SK-N-MC (cell line): ENCODE measurements around the gene DGLUCY.

ENCODE experiments used
- DNase-seq: peaks from one replicate; pipeline ENCODE4 v3.0.0-alpha.2; 2011; ENCODE audit warnings: low read depth, low spot score
- H3K27ac ChIP-seq: fragments of 200-600 bp; sonication (generic); 2 replicates; pipeline ENCODE4 v1.5.1; 2016; ENCODE audit warnings: mixed run types
- H3K36me3 ChIP-seq: fragments of 200-600 bp; sonication (generic); 2 replicates; pipeline ENCODE4 v1.6.1; 2017; ENCODE audit warnings: antibody characterized with exemption, low read length, mixed read lengths; ENCODE audit not compliant: insufficient read depth
- H3K4me3 ChIP-seq: fragments of 200-600 bp; sonication (generic); 2 replicates; pipeline ENCODE4 v1.5.1; 2016
- H3K9ac ChIP-seq: fragments of 200-600 bp; sonication (generic); 2 replicates; pipeline ENCODE4 v1.8.0; 2017; ENCODE audit warnings: mixed run types, mixed read lengths; ENCODE audit not compliant: insufficient read length
- H3K9me3 ChIP-seq: fragments of 200-600 bp; sonication (generic); 2 replicates; pipeline ENCODE4 v1.6.1; 2017; ENCODE audit warnings: low read depth, mild to moderate bottlenecking, antibody characterized with exemption, low read length, moderate library complexity, mixed read lengths
- EZH2 ChIP-seq: fragments of 200-600 bp; sonication (generic); IDR thresholded peaks from one replicate; pipeline ENCODE4 v1.6.1; 2017; ENCODE audit warnings: antibody characterized with exemption
- FOXP2 ChIP-seq: optimal IDR thresholded peaks from 2 replicates; pipeline ENCODE3; 2011; ENCODE audit warnings: mild to moderate bottlenecking, moderate library complexity; ENCODE audit not compliant: insufficient read depth; ENCODE audit errors: extremely low read length, control extremely low read depth
- POLR2AphosphoS5 ChIP-seq: IDR thresholded peaks from 2 replicates; pipeline ENCODE4 v1.6.1; 2012; ENCODE audit warnings: mild to moderate bottlenecking, low read depth, low read length, borderline replicate concordance

The DGLUCY gene

DNA sequence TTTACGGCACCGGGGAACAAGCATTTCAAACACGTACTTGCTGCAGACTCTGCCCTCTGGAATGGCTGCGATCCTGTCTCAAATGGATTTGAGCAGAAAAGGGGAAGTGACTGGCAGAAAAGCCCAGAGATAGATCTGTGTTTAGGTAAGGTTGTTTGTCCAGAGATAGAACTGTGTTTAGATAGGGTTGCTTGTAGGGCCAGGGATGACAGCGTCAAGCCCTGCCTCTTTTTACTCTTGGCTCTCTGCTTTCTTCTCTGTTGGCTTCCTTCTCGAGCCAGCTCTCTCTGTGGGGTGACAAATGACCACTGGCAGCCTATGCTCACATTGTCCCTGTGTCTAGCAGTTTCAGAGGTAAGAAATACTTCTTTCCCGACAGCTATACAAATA, 11.4 kb downstream of the DGLUCY start:
- no peak overlapping the region for H3K4me3 ChIP-seq
- H3K9ac ChIP-seq: no peak overlapping the region
- no peak for TF ChIP-seq FOXP2
- TF ChIP-seq POLR2AphosphoS5: no peak
- no peak for TF ChIP-seq EZH2
- H3K36me3 ChIP-seq: no peaks in the 10 kb centered on the region
- no peak for DNase-seq
- H3K9me3 ChIP-seq: no peaks in the 10 kb centered on the region
- no peak overlapping the region for H3K27ac ChIP-seq

DNA sequence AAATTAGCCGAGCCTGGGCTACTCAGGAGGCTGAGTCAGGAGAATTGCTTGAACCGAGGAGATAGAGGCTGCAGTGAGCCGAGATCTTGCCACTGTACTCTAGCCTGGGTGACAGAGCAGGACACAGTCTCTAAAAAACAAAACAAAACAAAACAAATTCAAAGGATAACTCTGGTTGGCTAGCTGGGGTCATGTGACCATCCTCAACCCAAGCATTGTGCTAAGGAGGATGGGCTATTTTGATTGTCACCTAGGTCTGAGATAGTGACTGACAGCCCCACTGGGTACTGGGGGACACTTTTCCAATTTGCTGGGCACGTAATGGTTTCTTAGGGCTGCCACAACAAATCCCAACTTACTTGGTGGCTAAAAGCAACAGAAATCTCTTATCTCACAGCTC, 11.9 kb downstream of the DGLUCY start:
- no peak for DNase-seq
- Histone ChIP-seq H3K36me3 (no peaks in the 10 kb centered on the region), H3K4me3 (no peak overlapping the region), H3K9me3 (no peaks in the 10 kb centered on the region), H3K9ac (no peak overlapping the region), H3K27ac (no peak overlapping the region)
- TF ChIP-seq EZH2: no peak
- TF ChIP-seq POLR2AphosphoS5: no peak
- no peak for TF ChIP-seq FOXP2

DNA sequence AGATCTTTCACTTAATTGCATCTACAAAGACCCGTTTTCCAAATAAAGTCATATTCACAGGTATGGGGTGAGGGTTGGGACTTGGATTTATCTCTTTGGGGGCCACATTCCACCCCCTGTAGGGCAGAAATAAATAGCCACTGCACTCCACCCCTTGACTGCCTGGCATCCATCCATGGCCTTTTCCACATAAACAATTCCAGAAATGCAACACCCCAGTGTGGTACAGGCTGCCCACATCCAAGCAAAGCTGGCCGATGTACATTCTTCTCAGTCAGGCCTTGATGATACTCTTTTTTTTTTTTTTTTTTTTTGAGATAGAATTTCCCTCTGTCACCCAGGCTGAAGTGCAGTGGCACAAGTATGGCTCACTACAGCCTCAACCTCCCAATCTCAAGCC, 12.9 kb downstream of the DGLUCY start:
- Histone ChIP-seq H3K36me3 (no peaks in the 10 kb centered on the region), H3K27ac (no peak overlapping the region), H3K9me3 (no peaks in the 10 kb centered on the region), H3K4me3 (no peak overlapping the region), H3K9ac (no peak overlapping the region)
- no peak for DNase-seq
- TF ChIP-seq POLR2AphosphoS5 (no peak), EZH2 (no peak), FOXP2 (no peak)

DNA sequence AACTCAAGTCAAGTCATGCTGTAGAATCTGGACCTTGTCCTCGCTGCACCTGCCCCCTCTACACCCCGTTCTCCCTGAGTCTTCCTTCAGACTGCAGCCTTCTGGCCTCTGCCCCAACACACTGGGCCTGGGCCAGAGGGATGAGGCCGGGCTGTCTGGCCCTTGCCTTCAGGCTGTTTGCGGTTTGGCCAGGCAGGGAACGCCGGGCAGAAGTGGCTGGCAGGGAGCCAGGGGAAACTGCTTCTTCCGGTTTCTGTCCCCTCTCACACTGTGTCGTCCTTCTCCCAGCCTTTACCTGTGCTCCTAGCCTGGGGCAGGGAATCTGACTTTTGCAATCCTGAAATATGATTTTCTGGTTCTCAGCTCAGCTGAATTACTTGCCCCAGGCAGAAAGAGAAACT, 13.5 kb downstream of the DGLUCY start:
- no peak overlapping the region for H3K27ac ChIP-seq

DNA sequence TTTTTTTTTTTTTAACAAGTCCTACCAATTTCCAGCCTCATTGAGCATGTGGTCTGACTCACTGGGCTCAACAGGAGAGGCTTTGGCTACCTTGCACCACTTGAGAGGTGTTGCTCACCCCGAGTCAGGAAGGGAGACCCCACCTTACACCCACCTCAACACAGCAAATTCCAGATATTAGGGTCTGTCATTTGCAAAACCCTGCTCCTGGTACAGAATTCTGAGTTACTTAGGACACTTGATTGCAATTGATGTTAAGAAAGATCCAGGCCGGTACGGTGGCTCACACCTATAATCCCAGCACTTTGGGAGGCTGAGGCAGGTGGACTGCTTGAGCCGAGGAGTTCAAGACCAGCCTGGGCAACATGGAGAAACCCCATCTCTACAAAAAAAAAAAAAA, 14.1 kb downstream of the DGLUCY start:
- DNase-seq: no peak
- no peaks in the 10 kb centered on the region for H3K9me3 ChIP-seq
- no peak overlapping the region for H3K4me3 ChIP-seq
- TF ChIP-seq FOXP2 (no peak), POLR2AphosphoS5 (no peak), EZH2 (no peak)
- no peak overlapping the region for H3K27ac ChIP-seq
- H3K9ac ChIP-seq: no peak overlapping the region
- no peaks in the 10 kb centered on the region for H3K36me3 ChIP-seq

More for the DNA sequence above, 13.5 kb downstream of the DGLUCY start:
- H3K9ac ChIP-seq: no peak overlapping the region
- H3K36me3 ChIP-seq: no peaks in the 10 kb centered on the region
- TF ChIP-seq EZH2 (no peak), POLR2AphosphoS5 (no peak), FOXP2 (no peak)
- no peak for DNase-seq
- H3K9me3 ChIP-seq: no peaks in the 10 kb centered on the region
- no peak overlapping the region for H3K4me3 ChIP-seq

DNA sequence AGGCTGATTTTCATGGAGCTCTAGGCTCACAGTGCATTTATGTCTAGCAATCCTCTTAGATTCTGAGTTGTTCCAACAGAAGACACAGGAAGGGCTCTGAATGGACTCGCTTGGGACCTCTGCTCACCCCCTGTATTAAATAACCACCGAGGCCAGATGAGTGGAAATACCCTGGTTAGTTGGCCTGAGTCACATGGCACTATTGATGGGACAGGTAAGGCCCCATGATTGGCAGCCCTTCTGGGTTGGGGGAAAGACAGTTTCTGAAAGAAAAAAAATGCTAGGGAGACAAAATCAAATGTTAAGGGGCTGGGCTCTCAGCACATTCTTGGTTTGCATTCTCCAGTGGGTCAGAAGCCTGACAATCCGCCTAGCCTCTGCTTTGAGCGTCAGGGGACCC, 14.8 kb downstream of the DGLUCY start:
- Histone ChIP-seq H3K36me3 (no peaks in the 10 kb centered on the region), H3K4me3 (no peak overlapping the region), H3K9me3 (no peaks in the 10 kb centered on the region), H3K9ac (no peak overlapping the region), H3K27ac (no peak overlapping the region)
- no peak for DNase-seq
- TF ChIP-seq EZH2: no peak
- TF ChIP-seq POLR2AphosphoS5: no peak
- no peak for TF ChIP-seq FOXP2

DNA sequence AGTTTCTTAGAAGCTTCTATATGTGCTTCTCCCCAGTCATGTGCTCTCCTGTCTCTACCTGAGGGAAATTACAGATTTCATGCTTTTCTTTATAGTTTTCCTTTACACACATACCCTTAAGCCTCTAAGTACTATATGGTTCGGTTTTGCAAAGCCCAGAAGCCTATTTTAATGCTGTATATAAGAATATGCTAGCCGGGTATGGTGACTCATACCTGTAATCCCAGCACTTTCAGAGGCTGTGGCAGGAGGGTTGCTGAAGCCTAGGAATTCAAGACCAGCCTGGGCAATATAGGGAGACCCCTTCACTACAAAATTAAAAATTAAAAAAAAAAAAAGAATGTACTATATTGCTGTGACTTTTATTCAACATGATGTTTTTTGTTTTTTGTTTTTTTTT, 15.4 kb downstream of the DGLUCY start:
- Histone ChIP-seq H3K36me3 (no peaks in the 10 kb centered on the region), H3K27ac (no peak overlapping the region), H3K9ac (no peak overlapping the region), H3K9me3 (no peaks in the 10 kb centered on the region), H3K4me3 (no peak overlapping the region)
- TF ChIP-seq POLR2AphosphoS5 (no peak), FOXP2 (no peak), EZH2 (no peak)
- no peak for DNase-seq

DNA sequence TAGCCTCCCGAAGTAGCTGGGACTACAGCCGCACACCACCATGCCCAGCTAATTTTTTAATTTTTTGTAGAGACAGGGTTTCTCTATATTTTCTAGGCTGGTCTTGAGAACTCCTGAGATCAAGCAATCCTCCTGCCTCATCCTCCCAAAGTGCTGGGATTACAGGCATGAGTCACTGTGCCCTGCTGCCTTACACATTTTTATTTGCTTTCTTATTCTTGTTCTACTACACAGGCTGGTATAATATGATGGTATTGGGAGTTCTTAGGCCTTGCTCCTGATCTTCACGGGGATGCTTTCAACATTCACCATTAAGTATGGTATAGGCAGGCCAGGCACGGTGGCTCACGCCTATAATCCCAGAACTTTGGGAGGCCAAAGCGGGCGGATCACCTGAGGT, 21.2 kb downstream of the DGLUCY start:
- Histone ChIP-seq H3K9ac (no peak overlapping the region), H3K27ac (no peak overlapping the region), H3K9me3 (no peaks in the 10 kb centered on the region), H3K4me3 (no peak overlapping the region), H3K36me3 (no peaks in the 10 kb centered on the region)
- TF ChIP-seq FOXP2 (no peak), POLR2AphosphoS5 (no peak), EZH2 (no peak)
- no peak for DNase-seq

DNA sequence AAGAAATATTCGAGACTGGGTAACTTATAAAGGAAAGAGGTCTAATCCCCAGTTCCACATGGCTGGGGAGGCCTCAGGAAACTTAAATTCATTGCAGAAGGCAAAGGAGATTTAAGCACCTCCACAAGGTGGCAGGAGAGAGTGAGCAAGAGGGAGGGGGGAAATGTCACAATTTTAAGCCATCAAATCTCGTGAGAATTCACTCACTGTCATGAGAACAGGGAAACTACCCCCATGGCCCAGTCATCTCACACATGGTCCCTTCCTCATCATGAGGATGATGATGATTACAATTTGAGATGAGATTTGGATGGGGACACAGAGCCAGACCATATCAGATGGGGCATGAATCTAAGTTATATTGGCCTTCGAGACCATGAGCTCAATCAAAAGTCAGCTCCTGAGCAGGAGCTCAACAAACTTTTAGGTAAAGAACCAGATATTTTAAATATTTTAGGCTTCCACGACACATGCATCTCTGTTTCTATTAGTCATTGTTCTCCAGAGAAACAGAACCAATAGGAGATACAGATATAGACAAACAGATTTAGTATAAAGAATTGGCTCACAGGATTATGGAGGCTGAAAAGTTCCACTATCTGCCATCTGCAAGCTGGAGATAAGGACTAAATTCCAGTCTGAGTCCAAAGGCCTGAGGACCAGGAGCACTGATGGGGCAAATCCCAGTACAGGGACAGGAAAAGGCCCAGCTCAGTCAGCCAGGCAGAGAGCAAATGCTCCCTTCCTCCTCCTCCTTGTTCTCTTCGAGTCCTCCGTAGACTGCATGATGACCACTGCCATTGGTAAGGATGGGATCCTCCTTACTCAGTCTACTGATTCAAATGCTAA, 24.9 kb downstream of the DGLUCY start:
- H3K27ac ChIP-seq: no peak overlapping the region
- TF ChIP-seq FOXP2 (no peak), POLR2AphosphoS5 (no peak), EZH2 (no peak)
- H3K36me3 ChIP-seq: no peaks in the 10 kb centered on the region
- H3K9ac ChIP-seq: no peak overlapping the region
- H3K9me3 ChIP-seq: no peaks in the 10 kb centered on the region
- no peak overlapping the region for H3K4me3 ChIP-seq
- no peak for DNase-seq
